Glutamatergic neuron (in vitro differentiated cells): ENCODE measurements around the gene CATSPERE. TPM values are rescaled to one million over a fixed set of nuclear protein-coding genes. Genes with fewer than 3 reads are reported as not detected.
"Not testable (repeated sequence)": the region's sequence is repeated elsewhere in the genome, so short reads cannot be mapped to it uniquely, and the experiment has no call there.

Source experiments
- DNase-seq: peaks from one replicate; pipeline ENCODE4 v3.0.0; 2022
- H3K27ac Mint-ChIP-seq: one replicate; pipeline ENCODE4 v1.8.0; 2020; ENCODE audit warnings: mild to moderate bottlenecking, mixed read lengths, inconsistent platforms; ENCODE audit not compliant: unreplicated experiment
- H3K27me3 Mint-ChIP-seq: one replicate; pipeline ENCODE4 v1.8.0; 2020; ENCODE audit warnings: mild to moderate bottlenecking, moderate library complexity, mixed read lengths, inconsistent platforms; ENCODE audit not compliant: unreplicated experiment
- H3K36me3 Mint-ChIP-seq: one replicate; pipeline ENCODE4 v1.8.0; 2020; ENCODE audit warnings: mild to moderate bottlenecking, mixed read lengths, inconsistent platforms; ENCODE audit not compliant: unreplicated experiment
- H3K4me1 Mint-ChIP-seq: one replicate; pipeline ENCODE4 v1.8.0; 2020; ENCODE audit warnings: mild to moderate bottlenecking, low read depth, mixed read lengths, inconsistent platforms; ENCODE audit not compliant: unreplicated experiment
- H3K4me3 Mint-ChIP-seq: one replicate; pipeline ENCODE4 v1.8.0; 2020; ENCODE audit warnings: mild to moderate bottlenecking, mixed read lengths, inconsistent platforms; ENCODE audit not compliant: unreplicated experiment
- H3K9me3 Mint-ChIP-seq: one replicate; pipeline ENCODE4 v1.8.0; 2020; ENCODE audit warnings: mild to moderate bottlenecking, moderate library complexity, mixed read lengths, inconsistent platforms; ENCODE audit not compliant: unreplicated experiment
- CTCF ChIP-seq: fragments of 200-600 bp; sonication (generic); IDR thresholded peaks from one replicate; pipeline ENCODE4 v1.5.0; 2021; ENCODE audit not compliant: partially characterized antibody, unreplicated experiment
- total RNA-seq: library from RNA; stranded (reverse); fragmentation: NEBNext Ultra II Directional; extraction: Animal tissue kit (Norgen Biotek cat#: 25700); gene quantifications from one replicate; pipeline ENCODE4 v1.2.1, GENCODE V29; 2021; ENCODE audit not compliant: unreplicated experiment

The CATSPERE gene
- total RNA-seq, 1 donor from 2014 or later = 0.59 TPM

- H3K4me1 Mint-ChIP-seq = no peaks in the 10 kb centered on the region
- no peaks in the 10 kb centered on the region for H3K9me3 Mint-ChIP-seq
- no peak overlapping the region for H3K4me3 Mint-ChIP-seq
- no peak for TF ChIP-seq CTCF
- H3K36me3 Mint-ChIP-seq = peaks cover 16% of the 10 kb centered on the region
- peaks cover 2% of the 10 kb centered on the region for H3K27me3 Mint-ChIP-seq
- H3K27ac Mint-ChIP-seq = no peak overlapping the region
- no peak for DNase-seq
Observed at GRCh38 chr1:244548558-244549115, 87.6 kb downstream of the CATSPERE start.

GRCh38 chr1:244552336-244552735 lies 91.3 kb downstream of the CATSPERE start:
- H3K27ac Mint-ChIP-seq = no peak overlapping the region
- H3K4me1 Mint-ChIP-seq = no peaks in the 10 kb centered on the region
- no peak for DNase-seq

GRCh38 chr1:244556263-244556662 lies 95.2 kb downstream of the CATSPERE start:
- TF ChIP-seq CTCF = no peak
- no peak for DNase-seq
- no peaks in the 10 kb centered on the region for H3K4me1 Mint-ChIP-seq
- H3K27me3 Mint-ChIP-seq = no peaks in the 10 kb centered on the region
- no peaks in the 10 kb centered on the region for H3K9me3 Mint-ChIP-seq
- H3K27ac Mint-ChIP-seq = no peak overlapping the region
- H3K4me3 Mint-ChIP-seq = no peak overlapping the region
- H3K36me3 Mint-ChIP-seq = no peaks in the 10 kb centered on the region

More at GRCh38 chr1:244552336-244552735, 91.3 kb downstream of the CATSPERE start:
- Mint-ChIP-seq H3K9me3 (no peaks in the 10 kb centered on the region), H3K4me3 (no peak overlapping the region), H3K36me3 (peaks cover 6% of the 10 kb centered on the region), H3K27me3 (peaks cover 2% of the 10 kb centered on the region)
- TF ChIP-seq CTCF = no peak

- Mint-ChIP-seq H3K4me1 (no peaks in the 10 kb centered on the region), H3K27me3 (no peaks in the 10 kb centered on the region), H3K9me3 (no peaks in the 10 kb centered on the region), H3K36me3 (no peaks in the 10 kb centered on the region), H3K4me3 (no peak overlapping the region), H3K27ac (no peak overlapping the region)
- no peak for TF ChIP-seq CTCF
- DNase-seq = no peak
Observed at GRCh38 chr1:244557565-244557964, 96.5 kb downstream of the CATSPERE start.

- DNase-seq = no peak
- Mint-ChIP-seq H3K27me3 (peaks cover 2% of the 10 kb centered on the region), H3K4me3 (no peak overlapping the region), H3K27ac (no peak overlapping the region), H3K9me3 (no peaks in the 10 kb centered on the region), H3K4me1 (no peaks in the 10 kb centered on the region), H3K36me3 (no peaks in the 10 kb centered on the region)
- no peak for TF ChIP-seq CTCF
Observed at GRCh38 chr1:244559561-244559960, 98.5 kb downstream of the CATSPERE start.

GRCh38 chr1:244562877-244563276 lies 101.8 kb downstream of the CATSPERE start:
- not testable (repeated sequence) for DNase-seq, H3K4me1 Mint-ChIP-seq, H3K9me3 Mint-ChIP-seq, H3K27me3 Mint-ChIP-seq, H3K4me3 Mint-ChIP-seq, H3K27ac Mint-ChIP-seq
- H3K36me3 Mint-ChIP-seq = peaks cover 12% of the 10 kb centered on the region
